Stimulated activated CD4-positive, alpha-beta T cell treated with anti-CD3 and anti-CD28 coated beads, TNF-alpha, amount 100 ng/mL, for 4 hours (primary cell): ENCODE results near the gene DLGAP1.

Experiments
- DNase-seq, 3 experiments: peaks; one replicate each; pipeline ENCODE4 v3.0.0-alpha.2; 2020; ENCODE audit warnings: low read depth in 3 of 3

Gene DLGAP1

DNA sequence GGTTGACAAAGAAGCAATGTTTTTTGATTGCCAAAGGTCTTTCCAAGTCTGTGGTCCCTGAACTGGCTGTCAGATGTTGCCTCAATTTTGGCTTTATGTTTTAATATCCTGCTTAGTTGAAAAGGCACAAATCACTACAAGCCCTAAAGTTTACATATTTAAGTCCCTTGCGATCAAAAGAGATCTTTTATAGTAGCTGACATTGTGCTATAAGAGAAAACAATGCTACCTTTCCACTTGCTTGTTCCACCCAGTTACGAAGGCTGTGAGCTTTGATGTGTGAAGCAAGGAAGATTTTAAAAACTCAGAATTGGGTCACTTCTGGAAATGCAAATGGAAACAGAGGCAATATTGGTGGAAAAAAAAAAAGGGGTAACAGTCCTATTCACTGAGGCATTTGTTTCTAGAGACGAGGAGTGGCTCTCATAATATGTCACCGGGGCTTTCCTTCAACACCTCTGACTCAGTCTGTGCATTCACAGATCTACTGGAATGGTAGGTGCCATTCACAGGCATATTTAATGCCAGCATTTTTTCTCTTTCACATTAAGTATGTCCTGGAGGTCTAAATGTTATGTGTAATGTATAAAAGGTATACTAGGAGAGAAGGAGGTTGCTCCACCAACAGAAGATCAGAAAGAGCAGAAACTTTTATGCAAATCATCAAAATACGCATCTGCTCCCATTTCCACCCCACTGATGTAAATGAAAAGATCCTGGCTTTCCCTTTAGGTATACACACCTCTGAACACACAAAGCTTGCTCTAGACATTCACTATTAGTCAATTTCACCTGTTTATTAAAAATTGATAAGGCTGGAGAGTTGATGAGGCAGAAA lies 913.3 kb downstream of the DLGAP1 start:
- no peak for DNase-seq

GRCh38 chr18:3540805-3541548 lies 914.1 kb downstream of the DLGAP1 start:
- DNase-seq = no peak

DNA sequence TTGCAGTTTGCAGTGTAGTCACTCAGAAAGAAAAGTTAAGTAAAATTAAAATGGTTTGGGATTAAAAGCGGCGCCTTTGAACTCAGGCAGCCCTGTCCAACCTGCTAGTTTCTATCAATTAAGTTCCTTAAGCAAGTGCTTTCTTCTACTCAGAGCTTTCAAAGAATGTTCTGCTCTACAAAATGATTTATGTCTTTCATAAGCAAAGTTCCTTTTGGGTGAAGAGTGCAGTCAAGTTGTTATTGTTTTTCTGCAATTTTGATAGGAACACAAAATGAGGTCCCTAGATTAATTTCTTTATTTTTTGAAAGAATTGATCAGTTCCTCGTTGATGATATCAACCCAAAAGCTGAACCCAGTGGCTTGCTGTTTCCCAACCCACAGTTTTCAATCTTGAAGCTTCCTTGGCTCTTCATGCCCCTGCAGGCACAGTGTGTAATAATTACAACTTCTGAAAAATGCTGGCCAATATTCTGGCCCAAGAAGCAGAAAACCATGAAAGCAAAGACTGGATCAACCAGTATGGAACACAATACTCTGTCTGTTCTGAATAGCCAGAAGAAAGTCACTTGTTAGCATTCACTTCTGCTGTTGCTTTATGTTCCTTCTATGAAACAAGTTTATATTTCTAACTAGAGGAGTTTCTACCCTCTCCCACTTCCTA lies 916.0 kb downstream of the DLGAP1 start:
- no peak for DNase-seq

DNA sequence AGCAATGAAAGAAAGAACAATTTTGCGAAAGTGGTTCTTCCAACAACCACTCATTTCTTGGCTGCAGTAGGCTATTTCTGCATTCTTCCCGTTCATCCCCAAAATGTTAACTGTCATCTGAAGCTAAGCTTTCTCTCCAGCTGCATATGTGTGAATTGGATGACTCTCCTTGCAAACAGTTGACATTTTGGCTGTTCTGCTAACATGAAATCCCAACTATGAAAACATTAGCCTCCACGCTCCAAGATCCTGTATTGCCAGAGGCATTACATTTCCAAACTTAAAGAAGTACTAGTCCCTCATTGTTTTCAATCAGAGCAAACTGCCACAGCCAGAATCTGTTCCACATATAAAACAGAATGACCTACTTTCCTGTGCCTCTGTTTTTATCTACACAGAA lies 916.7 kb downstream of the DLGAP1 start:
- DNase-seq = no peak

DNA sequence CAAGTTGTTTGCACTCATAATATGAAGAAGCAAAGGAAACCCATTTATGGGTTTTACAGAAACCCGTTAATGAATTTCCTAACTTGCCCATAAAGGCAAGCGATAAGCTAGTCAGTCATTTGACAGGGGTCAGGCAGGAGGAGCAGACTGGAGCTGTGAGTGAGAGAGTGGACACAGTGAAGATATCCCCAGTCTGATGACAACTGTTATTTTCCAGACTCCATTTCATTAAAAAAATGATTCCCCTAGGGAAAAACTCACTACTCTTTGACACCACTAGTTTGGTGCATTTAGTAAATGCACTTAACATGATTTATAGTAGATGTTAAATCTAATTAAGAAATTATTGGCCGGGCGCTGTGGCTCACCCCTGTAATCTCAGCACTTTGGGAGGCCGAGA lies 924.3 kb downstream of the DLGAP1 start:
- DNase-seq = no peak

GRCh38 chr18:3529601-3530000 lies 925.5 kb downstream of the DLGAP1 start:
- DNase-seq = no peak

GRCh38 chr18:3529077-3529476 lies 926.0 kb downstream of the DLGAP1 start:
- DNase-seq = no peak

DNA sequence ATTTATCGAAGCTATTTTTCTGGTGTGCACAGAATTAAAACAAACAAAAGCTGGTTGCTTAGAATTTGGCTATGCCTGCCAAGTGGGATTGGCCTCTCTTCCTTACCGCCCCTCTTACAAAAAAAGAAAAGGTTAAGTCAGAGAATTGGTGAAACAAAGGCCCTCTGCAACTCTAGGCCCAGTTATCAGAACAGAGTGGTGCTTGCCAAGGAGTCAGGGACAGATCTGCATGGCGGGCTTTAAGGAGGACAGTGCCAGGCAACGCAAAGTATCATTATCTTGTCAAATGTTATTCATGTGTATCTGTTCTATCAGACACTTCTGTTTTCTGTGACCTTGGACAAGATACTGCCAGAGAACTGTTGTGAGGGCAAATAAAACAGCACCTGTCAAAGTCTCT lies 926.9 kb downstream of the DLGAP1 start:
- DNase-seq = no peak

- no peak for DNase-seq
Measured at GRCh38 chr18:3526421-3527354, 928.4 kb downstream of the DLGAP1 start.

DNA sequence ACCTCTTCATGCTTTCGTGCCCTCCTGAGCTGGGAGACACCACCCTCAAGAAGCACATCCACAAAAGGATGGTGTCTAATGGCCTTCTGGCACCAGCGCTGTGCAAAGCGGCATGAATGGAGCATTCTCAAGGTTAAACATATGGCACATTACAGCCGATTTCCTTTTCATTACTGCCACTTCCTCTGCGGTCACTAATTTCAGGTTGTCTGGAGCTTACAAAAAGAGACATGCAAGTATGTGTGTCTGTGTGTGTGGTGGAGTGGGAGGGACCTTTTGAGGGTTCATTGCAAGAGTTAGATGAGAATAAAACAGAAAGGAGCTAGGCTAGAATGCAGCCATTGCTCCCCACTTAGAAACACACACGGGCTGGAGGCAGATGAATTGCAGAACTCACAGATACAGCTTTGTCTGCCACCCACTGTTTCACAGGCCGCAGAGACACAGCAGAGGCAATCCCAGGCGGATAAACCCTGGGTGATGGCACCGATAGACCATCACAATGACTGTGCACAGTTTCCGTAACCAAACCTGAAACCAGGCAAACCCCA lies 929.2 kb downstream of the DLGAP1 start:
- DNase-seq = no peak

DNA sequence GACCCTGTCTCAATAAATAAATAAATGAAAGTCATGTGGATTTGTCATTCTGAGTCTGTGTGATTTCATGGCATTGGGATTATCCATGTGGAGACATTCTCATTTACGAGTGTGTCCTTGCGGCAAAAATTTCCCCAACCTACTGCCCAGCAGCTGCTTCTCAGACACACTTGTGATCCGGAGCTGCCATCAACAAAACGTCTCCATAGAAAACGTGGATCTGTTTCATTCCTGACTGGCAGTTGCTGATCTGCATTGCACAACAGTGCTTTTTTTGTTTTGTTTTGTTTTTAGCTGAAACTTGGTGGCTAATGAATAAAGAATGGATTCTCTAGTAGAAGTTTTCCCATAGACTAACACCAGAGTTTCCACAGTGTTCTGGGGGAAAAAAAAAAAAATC lies 930.4 kb downstream of the DLGAP1 start:
- no peak for DNase-seq

- DNase-seq = no peak
Measured at GRCh38 chr18:3520230-3521085, 934.6 kb downstream of the DLGAP1 start.

GRCh38 chr18:3514312-3515216 lies 940.5 kb downstream of the DLGAP1 start:
- no peak for DNase-seq

DNA sequence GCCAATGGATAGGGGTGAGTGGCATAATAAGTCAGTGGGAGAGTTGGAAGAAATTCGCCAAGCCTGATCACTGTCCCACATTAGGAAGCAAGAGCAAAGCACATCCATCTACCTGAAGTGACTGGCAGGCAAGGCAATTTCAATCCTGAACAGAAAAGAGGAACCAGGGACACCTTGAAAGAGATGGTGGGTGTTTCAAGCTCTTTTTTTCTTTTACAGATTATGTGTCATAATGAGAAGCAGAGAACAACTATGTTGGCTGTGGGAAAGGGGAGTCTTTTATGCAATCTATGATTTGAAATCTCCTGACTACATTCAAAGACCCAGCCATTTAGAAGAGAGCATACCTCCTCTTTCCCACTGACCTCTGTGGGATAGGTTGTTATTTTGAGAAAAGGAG lies 941.6 kb downstream of the DLGAP1 start:
- no peak for DNase-seq

DNA sequence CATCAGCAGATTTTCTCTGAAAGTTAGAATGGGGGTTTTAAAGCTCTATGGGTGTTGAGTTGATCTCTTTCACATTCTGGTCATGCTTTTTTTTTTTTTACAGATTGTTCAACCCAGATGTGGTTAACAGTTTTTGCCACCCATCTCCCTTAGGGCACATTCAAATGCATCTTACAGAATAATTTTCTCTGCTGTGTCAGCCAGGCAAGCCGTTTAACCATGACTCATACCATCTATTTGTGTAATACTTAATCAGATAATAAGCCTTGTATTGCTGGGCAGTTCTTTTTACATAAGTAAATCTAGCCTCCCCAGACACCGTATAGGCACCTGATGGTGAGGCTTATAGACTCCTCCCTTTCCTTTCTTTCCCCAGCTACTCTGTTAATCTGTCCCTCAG lies 943.1 kb downstream of the DLGAP1 start:
- no peak for DNase-seq

DNA sequence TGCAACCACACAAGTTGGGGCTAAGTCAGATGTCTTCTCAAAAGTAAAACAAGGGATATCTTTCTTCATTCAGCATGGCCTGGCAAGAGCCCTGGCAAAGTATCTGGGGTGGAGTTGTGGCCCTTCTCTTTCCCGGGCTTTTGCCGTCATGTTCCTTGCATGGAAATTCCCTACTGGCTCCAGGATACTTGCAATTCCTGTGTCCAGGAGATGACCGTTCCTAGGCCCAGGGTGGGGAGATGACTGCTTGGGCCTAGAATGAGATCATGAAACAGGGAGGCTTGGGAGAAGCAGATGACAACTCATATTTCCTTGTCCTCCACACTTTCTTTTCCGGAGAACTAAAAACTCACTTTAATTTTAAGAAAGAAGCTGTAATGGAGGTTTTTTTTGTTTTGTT lies 944.2 kb downstream of the DLGAP1 start:
- no peak for DNase-seq

GRCh38 chr18:3510024-3510423 lies 945.1 kb downstream of the DLGAP1 start:
- DNase-seq = no peak

- no peak for DNase-seq
Measured at GRCh38 chr18:3508576-3509549, 946.2 kb downstream of the DLGAP1 start.
